HG03558 (cell line): ENCODE data around the gene AXIN2.

ENCODE experiments used
- ATAC-seq: cut with Tn5 transposase; IDR thresholded peaks from one replicate; pipeline ENCODE4 v1.9.1; 2021; ENCODE audit warnings: moderate number of reproducible peaks; ENCODE audit not compliant: unreplicated experiment; ENCODE audit errors: extremely low read depth

Gene AXIN2

DNA sequence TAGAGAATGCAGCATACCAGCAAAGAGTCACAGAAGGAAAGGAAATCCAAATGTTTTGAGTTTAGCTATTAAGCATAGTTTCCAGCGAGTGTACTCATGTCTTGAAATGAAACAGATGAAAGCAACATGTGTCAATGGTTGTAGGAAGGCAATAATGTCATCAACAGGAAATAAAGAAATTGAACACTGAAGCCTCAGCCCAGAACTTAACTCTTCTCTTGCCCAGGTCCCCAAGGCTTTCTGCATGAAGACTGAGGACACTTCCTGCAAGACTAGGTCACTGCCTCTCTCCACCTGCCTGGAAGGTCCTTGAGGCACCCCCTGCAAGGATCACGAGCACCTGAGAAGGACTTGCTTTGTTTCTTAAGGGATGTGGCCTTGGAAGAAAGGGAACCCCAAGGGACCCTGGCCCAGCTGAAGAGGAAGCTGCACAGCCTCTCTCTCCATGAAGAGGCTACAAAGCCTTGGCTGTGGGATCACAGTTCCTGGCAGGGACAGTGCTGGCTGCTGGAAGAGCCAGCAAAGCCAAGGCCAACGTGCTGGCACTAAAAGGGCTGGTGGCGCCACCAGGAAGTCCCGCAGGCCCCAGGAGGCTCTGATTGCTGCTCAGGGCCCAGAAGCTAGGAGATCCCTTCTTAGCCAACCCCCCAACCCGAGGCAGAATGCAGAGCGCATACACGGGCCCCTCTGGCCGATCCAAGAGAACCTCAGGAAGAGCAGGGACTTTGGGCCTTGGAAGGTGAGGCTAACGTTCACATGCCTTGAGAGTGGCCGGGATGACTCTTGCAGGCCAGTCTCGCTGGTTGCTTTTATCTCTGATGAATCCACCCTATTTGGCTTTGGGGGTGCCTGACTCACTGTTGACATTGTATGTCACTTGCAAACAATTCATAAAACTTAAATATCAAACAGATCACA is 23.4 kb upstream of the AXIN2 start:
- no peak for ATAC-seq

DNA sequence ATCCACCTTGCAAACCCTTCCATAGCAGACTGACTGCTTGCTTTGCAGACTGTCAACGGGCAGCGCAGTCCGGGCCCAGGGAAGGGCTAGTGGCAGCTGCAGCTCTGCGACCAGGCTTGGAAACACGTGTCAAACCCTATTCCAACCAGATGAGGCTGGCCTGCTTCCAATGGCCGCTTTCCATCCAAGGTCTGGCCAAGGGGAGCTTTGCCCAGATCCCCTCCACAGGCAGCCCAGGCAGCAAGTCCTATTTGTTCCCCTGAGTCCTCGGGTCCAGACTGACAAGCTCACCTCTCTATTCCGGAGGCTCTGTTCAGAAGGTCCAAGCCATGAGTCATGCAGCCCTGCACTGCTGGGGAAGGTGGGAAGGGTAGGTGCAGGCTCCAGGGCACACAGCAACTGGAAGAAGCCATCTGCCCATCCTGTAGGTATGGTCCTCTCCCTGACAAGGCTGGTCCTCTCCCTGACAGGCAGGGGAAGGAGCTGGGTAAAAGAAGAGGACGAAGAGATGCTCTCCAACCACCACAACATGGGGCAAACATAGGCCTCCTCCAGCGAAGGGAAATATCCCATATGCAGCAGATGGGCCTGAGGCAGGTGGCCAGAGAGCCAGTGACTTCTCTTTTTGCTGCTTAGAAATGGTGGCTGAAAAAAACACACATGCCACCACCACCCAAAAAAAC is 22.6 kb upstream of the AXIN2 start:
- ATAC-seq: no peak

DNA sequence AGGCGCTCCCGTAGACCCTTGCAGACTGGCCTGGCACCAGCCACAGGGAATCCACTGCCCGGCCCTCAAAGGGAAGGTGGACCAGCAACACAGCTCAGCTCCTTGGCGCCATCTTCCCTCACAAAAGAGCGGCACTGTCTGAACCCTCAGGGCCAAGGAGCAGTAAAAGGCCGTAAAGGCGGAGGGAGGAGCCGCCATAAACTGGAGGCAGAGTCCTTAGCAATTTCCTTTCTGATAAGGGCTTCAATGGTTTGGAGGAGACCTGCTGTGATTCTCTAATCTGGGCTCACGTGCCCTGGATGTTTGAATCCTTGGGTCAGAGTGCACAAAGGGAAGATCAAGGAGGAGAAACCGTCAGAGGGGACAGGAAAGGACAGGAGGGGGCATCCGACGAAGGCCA is 15.5 kb upstream of the AXIN2 start:
- no peak for ATAC-seq

DNA sequence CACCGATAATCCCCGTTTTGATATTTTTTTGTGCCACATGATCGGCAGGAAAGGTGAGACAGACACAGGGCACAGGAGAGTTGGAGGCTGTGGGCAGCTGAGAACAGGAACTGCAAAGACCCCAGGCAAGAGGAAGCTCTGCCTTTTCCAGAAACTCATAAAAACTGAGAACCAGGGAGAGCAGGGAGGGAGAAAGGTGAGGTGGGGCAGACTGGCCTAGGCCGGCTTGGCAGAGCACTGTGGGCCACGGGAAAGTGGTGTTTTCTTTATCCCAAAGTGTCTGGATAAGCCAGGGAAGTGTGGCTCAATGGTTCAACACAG is 11.8 kb upstream of the AXIN2 start:
- no peak for ATAC-seq

DNA sequence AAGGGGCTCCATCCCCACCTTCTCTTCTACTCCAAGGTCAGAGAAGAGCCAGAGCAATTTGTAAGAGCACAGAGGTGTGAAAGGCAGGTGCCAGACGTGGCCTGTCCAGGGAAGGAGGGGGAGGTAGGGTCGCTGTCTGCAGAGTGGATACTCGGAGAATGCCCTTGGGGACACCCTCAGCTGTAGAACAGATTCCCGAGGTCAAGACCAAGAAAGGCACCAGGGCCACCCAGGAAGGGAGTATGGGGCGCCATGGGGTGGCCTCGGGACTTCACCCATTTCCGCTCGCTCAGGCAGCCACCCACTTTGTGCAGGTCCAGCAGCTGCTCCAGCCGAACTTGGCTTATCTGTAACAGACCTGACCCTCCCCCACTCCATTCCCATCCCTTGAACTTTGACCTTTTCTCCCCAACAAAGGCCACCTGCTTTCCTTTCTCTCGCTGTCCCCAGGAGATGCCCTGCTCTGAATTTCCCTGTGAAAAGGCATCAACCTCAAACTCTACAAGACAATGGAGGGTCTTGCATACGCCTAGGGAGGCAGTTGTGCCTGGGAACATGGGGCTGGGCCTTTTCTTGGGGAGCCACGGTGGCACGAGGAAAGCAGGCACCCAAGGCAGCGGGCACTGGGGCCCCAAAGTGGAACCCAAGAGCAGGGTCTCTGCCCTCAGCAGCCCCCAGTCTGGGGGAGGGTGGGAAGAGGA is 11.3 kb upstream of the AXIN2 start:
- ATAC-seq: no peak

DNA sequence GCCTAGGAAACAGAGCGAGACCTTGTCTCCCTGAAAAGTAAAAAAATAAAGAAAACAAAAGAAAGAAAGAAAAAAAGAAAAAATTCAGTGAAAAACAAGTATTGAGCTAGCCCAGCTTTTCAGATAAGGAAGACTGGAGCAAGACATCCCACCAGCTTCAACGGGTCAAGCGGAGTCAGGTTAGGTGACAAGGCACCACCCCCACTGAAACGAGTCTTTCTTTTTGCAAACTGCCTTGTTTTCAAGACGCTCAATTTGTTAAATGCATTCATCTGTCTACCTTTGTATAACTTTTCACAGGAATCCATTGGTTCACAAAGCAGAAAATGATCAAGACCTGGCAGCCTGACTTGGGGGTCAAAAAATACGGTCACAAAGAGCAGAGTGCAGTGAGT is 10.7 kb upstream of the AXIN2 start:
- no peak for ATAC-seq

DNA sequence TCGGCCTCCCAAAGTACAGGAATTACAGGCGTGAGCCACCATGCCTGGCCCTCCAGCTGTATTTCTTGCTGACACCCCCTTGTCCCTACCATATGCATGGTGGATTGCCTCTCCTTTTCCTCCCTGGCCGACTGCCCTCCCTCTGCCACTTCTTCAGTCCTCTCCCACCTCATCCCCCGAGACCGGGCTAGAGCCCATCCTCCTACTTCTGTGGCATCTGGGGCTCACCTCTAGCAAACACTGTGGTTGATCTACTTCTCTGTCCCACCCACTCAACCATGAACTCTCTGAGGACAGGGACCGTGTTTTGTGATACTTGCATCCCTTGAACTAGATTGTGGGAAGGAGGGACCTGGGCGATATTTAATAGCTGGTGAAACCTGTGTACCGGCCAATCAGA is 7.5 kb upstream of the AXIN2 start:
- ATAC-seq: no peak

DNA sequence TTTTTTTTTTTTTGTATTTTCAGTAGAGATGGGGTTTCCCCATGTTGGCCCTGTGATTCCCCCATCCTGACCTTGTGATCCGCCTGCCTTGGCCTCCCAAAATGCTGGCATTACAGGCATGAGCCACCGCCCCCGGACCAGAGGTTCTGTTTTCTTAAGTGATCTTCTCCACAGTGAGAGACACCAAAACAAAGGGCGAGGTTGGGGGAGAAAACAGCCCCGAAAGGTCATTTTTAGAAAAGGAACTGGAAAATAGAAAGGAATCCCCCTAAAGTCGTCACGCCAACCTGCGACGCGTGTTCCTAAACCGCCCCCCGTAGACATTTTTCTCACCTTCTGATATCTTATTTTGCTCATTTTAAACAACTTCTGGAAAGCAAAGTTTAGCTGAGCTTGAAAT is 6.1 kb upstream of the AXIN2 start:
- no peak for ATAC-seq

DNA sequence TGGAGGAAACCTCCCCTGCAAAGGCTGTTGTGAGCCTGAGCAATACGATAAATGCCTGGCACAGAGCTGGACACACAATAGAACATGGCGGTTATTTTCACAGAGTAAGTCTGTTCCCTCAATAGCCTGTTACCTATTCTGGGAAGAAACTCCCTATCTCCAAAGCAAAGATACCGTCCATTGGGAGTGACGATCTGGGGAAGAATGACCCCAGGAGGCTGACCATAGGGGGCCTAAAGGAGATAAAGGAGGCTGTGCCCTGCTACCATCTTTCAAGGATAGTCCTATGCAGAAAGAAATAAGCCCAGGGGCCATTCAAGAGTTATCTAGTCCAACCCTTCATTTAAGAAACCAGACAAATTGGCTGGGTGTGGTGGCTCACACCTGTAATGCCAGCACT is 4.1 kb upstream of the AXIN2 start:
- no peak for ATAC-seq

DNA sequence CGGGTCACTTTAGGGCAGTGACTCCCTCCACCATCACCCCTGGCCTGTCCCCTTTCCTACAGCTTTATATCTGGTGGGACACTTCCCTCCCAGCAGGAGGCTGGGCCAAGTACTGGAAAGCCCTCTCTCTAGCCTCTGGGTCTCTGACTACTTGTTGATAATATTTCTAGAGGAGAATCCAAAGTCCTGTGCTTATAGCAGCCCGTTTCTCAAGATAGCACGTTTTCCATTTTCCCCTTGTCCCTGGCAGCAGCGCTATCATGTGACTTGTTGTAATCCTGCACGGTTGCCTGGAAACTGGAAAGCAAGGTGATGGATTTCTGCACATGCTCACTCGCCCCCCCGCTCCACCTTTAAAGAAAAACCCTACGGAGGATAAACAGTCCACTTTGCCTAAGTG is 3.3 kb upstream of the AXIN2 start:
- ATAC-seq: no peak

DNA sequence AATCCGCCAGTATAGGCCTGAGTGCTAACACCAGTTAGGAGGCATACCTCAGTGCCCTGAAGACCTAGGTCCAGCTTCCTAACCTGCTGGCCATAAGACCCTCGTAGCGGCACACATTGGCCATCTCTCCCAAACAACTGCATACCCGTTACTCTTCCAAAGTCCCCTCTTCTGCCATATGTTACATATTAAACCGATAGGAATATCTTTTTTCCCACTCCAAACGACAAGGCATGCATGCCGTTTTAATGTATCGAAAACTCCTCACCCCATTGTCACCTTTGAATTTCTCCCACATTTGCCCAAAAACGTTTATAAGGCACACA is 721 bp upstream of the AXIN2 start:
- ATAC-seq: no peak

DNA sequence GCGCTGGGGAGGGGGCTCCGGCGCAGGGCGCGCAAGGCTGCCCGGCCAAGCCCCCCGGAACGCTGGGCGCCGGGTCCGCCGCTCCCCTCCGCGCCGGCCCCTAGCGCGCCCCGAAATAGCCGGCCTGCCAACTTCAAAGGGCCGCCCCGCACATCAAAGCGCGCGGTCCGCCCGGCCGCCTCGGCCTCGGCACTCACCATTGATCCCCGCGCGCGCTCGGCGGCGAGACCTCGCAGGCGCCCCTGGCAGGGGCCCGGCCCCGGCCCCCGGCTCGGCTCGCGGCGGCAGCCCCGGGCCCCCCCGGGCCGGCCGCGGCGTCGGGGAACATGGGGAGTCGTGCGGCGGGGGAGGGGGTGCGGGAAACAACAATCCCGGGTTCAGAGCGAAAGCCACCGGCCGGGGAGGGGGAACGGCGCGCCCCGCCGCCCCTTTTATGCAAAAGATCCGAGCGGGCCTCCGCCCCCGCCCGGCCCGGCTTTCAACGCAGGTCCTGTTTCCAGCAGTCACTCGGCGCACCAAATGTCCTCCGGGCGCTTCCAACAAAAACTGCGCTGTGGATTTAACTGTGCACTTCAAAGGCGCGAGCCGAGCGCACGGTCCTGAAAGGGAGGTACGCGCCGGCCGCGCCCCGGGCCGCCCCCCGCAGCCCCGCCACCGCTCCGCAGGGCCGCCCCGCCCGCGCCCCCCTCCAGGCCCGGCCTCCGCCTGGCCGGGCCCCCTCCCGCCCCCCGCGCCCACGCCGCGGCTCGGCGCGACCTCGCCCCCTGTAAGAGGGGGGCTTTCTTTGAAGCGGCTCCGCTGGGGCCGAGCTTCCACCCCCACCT is 608 bp downstream of the AXIN2 start:
- no peak for ATAC-seq

DNA sequence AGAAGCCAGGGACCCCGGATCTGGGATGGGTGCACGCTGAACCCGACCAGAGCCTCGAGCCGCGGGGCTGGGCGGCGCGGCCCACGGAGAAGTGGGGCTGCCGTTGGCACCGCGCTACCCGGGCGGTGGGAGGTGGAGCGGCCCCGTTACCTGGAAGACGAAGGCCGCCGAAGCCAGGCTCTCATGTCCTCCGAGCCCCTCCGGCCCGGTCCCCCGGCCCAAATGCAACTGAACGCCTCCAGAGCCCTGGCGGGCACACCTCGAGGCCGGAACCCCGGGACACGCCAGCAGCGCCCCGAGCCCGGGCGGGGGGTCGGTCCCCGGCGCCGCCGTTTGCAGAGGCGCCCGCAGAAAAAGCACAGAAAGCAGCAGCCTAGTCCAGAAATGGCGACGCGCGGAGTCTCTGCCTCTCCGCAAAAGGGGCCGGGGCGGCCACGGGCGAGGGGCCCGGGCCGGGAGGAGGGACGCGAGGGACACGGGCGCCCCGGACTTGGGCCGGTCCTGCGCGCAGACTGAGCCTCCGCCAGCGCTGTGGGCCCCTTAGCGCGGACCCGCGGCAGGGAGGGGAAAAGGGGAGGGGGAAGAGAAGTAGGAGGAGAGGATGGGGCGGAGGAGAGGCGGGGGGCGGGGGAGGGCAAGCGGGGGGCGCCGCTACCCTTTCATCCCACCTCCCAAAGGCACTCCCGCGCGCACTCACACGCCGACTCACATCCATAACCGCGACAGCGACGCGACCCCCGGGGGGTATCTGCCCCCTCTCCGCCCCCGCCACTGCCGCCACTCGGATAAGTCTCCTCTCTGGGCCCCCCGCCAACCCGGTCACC is 1.4 kb downstream of the AXIN2 start:
- no peak for ATAC-seq

DNA sequence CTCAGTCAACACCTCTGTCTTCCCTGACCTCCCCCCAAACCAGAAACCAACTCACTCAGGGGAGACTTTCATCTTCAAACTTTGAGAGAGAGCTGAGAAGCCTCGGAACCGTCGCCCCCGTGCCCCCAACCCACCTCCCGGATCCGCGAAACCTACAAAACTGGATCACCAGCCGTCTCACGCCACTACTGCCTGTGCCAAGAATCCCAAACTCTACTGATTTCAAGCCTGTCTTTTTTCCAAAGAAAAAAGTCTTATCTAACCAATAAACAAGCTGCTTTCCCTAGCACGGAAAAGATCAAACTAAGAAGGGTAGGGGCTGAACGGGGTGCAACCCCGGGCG is 2.0 kb downstream of the AXIN2 start:
- ATAC-seq: no peak

DNA sequence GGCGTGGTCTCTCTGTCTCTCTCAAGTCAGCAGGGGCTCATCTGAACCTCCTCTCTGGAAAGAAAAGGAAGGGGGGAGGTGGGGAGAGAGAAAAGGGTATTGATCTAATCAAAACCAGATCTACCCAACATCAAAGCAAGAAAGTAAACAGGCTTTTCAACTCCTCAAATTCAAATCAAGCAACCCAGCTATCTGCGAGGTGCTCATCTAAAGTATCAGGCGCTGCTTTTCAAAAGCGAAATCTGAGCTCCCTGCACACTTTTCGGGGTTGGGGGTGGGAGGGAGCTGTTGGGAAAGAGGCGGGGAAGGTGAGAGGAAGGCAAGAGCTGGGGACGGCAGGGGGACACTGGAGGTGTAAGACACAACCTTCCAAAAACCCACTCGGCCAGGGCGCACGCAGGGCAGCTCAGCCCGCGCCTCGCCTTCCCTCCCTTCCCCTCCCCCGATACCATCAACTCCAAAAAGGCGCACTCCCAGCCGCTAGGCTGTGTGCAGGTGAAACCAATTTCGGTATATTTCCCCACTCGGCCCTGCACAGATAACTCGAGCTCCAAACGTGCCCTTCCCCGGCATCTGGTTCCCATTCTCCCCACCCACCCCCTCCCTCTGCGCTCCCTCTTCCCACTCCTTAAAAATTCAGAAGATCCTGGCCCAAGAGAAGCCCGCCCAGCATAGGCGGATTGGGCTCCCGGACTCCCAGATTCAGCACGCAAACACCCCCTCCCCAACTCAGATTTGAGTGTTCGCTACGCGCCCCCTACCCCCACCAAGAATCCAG is 2.6 kb downstream of the AXIN2 start:
- no peak for ATAC-seq

DNA sequence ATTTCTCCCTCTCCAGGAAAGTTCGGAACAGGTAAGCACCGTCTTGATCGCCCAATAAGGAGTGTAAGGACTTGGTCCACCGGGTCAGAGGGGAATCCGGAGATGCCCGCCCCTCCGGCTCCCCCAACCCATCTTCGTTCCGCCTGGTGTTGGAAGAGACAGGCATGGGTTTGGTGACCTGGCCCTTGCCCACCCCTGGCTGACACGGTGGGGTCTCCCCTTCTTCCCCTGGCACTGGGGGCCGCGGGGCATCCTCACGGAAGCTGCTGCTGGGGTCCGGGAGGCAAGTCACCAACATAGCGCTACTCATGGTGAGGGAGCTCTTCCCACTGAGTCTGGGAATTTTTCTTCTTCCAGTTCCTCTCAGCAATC is 3.2 kb downstream of the AXIN2 start:
- no peak for ATAC-seq

DNA sequence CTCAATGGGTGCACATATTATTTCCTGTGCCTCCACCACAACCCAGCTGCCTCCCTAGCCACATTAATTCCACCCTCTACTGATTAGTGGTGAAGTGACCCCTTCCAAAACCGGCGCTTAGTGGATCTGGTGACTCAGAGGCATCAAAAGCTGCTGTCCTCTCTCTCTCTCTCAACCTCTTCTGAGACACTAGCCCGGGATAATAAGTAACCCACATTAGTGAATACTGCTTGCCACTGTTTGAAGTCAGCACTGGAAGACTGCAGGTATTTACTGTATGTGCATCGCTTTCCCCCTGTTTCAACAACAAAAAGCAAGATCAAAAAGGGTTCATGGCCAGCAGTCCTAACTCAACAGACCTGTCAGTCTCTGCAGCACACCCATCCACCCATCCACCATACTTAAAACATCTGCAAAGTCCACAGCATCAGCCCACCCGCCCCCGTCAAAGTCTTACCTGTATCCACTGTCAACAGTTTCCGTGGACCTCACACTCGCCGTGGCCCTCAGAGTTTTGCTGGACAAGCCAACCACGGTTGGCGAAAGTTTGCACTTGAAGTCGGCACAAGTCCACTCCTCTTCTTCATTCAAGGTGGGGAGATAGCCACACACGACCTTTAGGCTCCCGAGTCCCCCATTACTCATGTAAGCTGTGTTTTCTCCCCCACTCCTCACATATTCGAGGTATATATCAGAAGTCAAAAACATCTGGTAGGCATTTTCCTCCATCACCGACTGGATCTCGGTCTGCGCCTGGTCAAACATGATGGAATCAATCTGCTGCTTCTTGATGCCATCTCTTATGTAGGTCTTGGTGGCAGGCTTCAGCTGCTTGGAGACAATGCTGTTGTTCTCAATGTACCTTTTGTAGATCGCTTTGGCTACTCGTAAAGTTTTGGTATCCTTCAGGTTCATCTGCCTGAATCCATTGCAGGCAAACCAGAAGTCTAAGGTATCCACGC is 3.8 kb downstream of the AXIN2 start:
- no peak for ATAC-seq

DNA sequence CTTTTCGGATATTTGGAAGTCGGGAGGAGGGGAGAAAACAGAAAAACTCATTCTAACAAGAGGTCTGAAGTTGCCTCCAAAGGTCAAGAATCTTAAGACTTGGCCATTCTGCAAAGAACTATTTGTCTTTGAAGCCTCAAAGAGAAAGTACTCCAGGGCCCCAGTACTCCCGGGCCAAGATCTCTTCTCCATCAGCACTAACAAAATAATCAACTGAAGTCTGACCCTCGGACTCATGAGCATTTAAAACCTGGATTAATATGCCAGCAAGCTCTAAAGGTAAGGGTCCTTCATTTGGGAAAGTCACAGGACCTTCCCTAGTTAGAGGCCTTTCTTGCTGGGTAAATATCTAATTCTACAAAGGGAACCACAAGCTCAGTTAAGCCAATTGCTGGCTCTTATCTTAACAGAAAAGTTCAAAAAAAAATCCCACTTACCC is 4.5 kb downstream of the AXIN2 start:
- no peak for ATAC-seq
